NCI-H1694 (cell line): ENCODE measurements around the gene ADAT1.
"Not testable (repeated sequence)": the region's sequence is repeated elsewhere in the genome, so short reads cannot be mapped to it uniquely, and the experiment has no call there.

Source experiments
- DNase-seq: peaks from one replicate; lab custom pipeline; 2025; lab: John Stamatoyannopoulos, UW

ADAT1 gene

DNA sequence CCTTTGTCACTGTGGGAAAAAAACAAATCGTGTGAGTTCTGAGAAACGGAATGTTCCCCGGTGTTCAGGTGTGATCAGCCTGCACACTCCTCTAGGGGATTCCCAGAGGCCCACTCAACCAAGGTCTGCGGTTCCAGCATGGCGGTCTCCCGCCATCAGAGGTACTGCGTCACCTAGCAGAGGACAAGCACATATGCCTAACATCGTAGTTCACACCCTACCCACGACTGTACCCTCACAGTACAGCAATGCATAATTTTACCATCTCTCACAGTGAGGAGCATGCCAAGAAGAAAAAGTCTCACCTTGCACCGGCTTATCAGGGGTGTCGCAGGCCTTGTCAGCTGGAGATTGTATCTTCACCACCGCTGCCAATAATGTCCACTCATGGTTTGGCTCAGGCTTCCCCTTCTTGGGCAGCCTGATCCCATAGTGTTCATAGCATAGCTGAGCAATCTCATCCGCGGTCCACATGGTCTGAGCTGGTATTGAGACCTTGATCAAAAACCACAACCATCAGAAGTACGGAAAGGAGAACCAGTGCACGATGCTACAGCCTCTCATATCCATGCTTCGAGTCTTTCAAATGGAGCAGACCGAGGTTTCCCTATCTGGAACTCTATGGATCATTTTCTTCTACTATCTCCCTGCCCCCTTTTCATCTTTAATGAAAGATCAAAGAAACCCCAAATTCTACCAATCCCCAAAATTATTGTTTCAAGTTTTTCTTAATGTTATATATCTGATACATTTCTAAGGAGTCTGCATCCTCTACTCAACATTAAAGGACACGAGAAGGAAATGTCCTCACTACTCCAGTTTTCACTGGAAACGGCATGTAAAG is 2.5 kb downstream of the ADAT1 start:
- DNase-seq: no peak

DNA sequence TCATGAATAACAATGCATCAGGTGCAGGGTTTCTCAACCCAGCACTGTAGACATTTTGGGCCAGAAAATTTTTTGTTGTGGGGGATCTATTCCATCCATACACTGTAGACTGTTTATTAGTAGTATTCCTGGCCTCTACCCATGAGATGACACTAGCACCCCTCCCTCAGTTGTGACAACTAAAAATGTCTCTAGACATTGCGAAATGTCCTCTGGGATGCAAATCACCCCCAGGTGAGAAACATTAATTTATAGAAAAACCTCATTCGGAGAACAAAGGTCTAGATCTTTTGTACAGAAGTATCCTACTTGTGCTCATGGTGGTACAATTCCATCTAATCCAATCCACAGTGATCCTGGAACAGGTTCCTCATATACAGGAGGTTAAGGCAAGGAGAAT is 4.3 kb downstream of the ADAT1 start:
- DNase-seq: no peak

DNA sequence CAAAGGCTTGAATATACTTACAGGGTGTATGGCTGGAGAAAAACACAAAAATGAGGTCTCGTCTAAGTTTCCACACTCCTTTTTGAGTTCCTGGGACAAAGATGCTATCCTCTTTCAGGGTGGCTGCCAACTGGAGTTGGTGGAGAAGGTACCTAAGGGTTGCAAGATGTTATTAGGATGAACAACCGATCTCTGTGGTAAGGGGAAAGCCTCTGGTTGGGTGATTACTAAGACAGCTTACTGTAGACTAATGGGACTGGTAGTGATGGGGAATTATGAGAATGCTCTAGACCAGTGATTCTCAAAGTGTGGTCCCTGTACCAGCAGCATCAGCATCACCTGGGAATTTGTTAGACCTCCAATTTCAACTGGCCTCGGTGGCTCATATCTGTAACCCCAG is 6.0 kb downstream of the ADAT1 start:
- no peak for DNase-seq

DNA sequence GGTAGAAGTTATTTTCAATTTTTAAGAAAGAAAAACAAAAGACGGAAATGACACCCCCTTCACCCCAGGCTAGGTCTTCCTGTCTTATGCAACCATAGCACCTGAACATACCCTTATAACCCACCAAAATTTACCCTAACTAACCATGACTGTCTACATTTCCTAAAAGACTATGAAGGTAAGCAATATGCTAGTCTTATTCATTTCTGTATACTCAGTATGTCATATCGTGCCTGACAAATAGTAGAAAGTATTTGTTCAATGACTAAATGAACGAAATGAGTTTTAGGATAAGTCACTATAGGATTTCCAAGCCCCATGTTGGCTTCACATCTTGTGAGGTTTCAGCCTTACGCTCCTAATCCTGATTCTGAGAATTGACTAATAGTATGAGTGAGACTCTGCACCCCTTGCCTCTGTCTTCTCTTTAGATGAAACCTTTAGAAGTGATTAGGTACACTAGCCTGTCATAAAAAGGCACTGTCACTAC is 6.5 kb downstream of the ADAT1 start:
- no peak for DNase-seq

DNA sequence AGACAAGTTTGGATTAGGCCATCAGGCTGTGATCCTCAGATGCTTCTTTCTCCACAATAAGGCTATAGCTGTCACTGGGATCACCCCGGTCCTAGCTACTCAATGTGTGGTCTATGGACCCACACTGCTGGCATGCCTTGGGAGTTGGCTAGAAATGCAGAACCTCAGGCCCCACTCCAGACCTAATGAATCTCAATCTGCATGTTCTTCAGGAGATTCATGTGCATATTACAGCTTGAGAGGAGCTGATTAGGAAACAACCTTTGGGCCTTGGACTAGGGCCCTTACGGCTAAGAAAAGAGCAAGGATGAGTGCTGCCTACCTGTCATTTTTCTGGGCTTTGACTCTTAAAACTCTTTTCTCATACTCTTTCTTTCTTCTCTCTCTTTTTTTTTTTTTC is 7.5 kb downstream of the ADAT1 start:
- DNase-seq: no peak

DNA sequence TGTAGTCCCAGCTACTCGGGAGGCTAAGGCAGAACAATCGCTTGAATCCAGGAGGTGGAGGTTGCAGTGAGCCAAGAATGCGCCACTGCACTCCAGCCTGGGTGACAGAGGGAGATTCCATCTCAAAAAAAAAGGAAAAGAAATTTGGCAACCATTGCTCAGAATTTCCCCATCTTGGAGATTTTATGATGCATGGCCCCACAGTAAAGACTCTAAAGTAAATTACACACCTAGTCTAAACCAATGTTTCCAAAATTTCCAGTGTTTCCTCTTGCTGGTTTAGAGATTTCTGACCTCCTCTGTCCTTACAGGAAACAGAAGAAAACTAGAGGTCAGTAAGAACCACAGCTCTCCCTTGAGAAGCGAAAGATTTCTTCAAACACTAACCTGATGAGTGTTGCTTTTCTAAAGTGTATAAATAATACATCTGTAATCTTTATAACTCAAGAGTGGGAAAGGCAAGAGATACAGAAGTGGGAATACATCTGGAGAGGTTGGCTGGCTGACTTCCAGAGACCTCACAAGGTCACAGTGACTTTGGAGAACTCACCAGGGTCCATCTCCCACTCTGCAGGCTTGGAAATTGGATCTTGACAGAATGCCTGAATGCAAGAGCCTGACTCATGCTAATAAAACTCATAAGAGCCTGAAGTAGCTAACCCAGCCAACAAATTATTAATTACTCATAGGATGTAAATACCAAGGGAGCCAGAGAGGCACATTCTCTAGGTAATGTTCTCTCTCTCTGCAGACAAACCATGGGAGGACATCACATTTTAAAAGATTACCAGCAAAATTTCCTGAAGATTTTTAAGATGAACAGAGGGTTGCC is 8.8 kb downstream of the ADAT1 start:
- no peak for DNase-seq

DNA sequence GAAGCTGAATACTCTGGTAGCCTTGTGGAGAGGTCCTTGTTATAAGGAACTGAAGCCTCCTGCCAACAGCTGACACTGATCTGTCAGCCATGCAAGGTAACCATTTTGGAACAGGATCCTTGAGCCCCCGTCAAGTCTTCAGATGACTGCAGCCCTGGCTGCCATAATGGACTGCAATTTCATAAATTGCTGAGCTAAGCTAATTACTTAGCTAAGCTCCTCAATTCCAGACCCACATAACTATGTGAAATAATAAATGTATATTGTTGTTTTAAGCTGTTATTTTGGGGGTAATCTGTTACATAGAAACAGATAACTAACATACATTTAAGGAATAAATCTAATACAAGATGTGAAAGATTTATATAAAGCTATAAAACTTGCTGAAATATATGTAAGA is 16.6 kb downstream of the ADAT1 start:
- no peak for DNase-seq

DNA sequence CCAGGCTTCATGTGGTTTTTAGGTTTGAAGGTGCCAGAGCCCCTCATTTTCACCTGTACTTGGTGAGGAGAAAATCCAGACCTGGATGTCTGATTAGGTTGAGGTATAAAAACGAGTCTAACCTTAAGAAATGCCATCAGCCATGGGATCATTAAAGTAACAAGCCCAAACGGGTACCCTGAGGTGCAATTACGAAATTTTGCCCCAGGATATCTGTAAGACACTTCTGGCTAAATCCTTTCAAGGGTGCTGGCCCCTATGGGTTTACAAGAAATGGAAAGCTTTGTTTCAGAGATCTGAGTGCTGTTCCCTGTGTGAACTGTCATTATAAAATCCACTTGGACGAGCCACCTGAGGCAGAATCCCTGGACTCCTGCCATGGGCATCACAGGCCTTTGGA is 19.8 kb downstream of the ADAT1 start:
- DNase-seq: no peak

DNA sequence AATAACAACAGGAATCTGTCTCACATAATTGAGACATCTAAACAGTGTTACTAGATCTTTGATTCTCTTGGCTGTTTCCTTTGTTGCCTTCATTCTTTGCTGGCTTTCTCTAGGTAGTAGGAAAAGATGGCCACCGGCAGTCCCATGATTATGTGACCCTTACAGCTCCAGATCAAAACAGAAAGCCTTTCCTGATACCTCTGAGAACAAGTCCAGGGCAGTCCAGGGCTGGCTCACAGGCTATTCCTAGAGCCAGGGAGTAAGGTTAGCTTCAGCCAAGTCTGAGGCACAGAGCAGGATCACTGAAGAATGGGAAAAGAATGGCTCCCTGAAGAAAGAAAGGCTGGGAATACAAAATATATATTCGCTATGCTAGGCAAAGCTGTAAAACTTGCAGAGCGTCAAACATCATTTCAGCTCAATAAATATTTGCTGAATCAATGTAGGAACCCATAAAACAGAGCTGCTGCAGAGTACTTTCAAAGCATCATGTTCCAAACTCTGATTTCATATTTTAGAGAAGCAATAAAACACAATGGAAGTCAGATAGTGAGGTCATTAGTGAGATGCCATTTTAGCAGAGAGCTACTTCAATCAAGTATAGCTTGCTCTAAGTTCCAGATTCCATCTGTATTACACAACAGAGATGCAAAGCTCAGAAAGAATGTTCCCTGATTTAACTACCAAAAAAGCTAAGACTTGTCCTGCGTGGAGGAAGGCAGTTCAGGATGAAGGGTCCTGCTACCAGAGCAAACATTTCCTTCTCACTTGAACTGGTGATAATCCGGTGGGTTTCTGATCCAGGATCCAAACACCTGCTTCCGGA is 23.4 kb downstream of the ADAT1 start:
- DNase-seq: no peak

DNA sequence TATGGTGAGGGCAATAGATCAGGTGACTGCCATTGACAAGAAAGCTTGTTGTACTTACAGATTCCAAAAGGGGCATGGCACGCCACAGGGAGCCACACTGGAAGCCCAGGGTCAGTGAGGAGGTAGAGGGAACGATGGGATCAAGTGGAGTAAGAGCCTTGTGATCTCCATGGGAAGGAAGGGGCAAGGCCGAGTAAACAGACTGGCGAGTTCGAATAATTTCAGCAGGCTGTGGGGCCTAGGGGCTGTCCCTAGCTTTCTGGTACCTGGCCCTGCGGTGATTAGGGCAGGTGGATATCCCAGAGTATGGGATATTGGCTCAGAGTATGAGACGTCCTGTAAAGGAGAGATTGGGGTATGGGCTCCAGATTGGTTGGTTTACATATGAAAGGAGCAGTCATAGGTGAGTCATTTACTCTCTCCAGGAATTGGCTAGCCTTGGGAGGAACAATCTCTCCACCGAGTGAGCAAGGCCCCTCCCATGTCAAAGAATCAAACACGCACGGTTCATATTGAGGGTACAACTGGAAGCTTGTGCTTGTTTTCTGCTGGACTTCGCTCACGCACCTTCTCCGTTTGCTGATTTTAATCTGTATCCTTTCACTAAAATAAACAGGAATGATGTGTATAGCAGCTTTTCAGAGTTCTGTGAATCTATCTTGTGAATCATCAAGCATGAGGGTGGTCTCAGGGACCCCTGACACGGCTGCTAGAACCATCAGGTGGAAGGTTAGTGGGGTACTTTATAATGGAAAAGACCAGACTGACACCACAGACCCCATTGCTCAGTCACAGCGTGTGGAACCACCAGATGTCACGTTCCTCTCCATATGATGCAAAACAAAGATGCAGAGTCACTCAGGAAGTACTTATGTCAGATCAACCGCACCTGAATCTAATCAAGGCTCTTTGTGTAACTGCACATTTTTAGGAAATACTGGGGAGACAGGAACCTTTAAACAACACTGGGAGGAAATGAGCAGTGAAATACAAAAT is 29.0 kb downstream of the ADAT1 start:
- no peak for DNase-seq

DNA sequence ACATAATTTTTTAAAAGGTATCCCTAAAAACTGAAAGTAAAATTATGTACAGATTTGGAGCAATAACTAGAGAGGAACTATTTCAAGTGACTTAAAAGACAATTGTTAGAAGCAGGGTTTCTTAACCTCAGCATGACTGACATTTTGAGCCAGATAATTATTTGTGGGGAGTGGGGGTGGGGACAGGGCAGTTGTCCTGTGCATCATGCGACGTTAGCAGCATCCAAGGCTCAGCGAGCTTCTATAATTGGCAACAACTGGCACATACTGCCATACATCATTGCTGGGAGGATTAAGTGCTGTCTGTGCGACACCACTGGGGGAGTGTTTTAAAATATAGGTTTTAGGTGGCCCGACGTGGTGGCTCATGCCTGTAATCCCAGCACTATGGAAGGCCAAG is 29.8 kb downstream of the ADAT1 start:
- DNase-seq: no peak

DNA sequence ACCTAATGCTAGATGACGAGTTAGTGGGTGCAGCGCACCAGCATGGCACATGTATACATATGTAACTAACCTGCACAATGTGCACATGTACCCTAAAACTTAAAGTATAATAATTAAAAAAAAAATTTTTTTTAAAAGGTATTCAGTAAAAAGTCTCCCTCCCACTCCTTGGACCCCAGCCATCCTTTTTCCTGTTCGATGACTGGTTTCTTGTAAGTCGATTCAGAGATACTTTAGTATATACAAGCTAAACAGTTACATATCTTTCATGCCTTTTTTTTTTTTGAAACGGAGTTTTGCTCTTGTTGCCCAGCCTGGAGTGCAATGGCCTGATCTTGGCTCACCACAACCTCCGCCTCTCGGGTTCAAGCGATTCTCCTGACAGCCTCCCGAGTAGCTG is 31.2 kb downstream of the ADAT1 start:
- not testable (repeated sequence) for DNase-seq

DNA sequence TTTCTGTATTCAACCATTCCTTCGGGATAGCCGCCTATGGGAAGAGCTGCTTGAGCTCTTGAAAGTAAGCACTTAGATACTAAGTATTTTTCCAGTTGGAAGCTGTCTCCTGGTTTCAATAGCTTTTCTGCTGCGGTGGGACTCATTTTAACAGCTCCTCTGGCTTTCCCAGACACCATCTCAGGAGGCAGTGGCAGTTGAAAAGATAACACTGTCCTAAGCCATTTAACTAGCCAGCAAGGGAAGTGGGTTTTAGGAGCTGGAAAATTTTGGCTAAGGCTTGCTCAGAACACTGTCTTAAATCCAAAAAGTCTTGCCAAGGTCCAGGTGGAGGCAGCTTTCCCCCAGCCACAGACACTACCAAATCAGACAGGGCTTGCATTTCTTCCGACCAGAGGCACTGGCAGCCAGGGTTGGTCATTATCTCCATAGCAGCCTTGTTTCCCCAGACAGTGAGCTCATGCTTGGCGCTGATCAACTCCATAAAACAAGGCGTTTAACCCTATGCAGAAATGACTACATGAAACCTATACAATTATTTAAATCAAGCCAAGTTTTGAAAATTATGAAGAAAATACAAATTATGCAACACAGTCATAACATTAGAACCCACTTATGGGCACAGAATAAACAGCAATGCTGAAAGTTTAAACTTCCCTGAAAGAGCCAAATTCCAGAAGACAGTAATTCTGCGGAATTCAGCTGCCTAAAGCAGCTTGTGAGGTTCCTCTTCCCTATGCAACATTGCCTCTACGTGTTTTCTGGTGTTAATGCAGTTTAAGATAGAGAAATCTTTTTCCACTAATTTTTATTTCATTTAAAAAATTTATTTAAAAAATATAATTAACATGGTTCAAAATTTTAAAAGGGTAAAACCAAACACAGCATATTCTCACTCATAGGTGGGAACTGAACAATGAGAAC is 31.9 kb downstream of the ADAT1 start:
- DNase-seq: no peak

DNA sequence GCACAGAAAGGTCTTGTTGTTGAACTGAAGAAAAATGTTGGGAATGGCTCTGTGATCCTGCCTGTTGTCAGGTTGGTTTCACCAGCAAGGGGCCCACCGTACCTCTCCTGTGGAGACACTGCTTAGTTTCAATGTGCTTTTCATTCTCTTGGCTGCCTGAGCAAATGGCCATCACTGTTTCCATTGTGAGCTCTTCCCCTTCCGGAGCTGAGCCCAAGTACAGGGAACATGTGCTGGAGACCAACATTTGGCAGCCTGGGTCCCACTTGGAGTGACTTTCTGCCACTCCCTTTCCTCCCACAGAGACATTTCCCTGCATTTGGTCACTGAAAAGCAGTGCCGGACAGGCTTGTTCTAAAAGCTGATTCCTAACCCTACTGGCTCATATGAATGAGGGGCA is 33.8 kb downstream of the ADAT1 start:
- DNase-seq: no peak

DNA sequence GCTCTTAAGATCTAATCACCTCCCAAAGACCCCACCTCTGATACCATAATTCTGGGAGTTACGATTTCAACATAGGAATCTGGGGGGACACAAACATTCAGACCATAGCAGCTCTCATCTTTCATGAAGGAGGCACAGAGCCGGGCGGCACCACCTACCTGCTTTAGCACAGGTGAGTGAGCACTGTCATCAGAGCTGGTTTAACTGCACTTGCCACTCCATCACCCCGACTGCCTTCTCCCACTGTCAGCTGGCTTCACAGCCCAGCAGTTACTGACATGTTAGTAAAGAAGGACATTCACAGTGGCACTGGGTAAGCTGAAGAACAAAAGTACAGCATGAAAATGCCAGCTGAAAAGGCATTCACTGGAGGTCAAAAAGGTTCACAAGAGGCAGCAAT is 34.4 kb downstream of the ADAT1 start:
- DNase-seq: no peak

DNA sequence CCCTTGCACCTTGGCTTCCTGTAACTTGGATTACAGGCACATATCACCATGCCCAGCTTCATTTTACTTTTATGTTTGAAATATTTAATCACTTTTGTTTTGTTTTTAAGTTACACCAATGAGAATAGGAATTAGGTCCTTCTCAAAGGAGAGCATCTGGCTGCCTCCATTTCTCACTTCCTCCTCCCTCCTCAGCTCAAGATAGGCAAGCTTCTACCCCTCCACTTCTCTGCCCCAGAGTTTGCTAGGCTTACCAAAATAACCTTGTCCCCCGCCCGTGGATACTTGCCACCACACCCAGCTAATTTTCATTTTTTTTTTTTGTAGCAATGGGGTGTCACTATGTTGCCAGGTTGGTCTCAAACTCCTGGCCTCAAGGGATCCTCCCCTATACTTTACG is 39.0 kb downstream of the ADAT1 start:
- no peak for DNase-seq

DNA sequence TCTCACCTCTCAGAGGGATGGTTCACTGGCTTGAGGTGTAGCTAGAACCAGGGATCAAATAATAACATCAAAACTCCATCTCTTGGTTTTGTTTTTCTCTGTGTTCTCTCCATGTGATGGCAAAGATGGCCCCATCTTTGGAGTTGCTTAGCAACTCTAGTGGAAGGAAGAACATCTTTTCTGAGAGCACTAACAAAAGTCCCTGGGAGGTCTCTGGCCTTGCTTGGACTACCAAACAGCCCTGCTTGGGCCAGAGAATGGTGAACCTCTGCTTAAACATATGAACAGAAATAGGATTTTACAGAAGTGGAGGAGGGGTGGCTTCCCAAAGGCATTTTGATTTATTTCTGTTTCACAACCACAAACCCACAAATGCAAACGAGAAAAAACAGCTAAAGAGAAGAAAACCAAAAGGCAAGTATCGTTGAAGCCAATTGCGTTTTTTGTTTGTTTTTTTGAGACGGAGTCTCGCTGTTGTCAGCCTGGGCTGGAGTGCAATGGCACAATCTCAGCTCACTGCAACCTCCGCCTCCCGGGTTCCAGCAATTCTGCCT is 43.7 kb downstream of the ADAT1 start:
- DNase-seq: no peak

DNA sequence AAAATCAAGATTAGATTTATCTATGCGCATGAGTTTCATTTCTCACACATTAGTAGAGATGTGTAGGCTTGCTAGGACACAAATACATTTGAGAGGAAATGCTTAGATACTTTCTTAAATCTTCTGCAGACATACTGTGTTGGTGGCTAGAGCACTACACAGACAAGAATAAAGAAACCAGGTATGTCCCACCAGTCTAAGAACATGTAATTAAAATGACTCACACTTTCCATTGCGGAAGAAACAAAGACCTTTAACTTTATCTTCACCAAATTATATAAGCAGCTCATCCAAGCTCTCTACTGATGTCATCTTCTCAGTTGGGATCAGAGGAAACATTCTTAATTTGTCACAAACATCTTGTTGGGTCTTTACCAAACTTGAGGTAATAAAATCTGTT is 44.4 kb downstream of the ADAT1 start:
- no peak for DNase-seq

DNA sequence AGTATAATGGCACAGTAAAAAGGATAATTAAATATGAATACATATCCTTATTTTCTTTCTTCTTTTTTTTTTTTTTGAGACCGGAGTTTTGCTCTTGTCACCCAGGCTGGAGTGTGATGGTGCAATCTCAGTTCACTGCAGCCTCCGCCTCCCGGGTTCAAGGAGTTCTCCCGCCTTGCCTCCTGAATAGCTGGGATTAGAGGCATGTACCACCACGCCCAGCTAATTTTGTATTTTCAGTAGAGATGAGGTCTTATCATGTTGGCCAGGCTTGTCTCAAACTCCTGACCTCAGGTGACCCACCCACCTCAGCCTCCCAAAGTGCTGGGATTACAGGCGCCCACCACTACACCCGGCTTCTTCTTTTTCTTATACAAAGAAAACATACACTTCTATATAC is 44.9 kb downstream of the ADAT1 start:
- DNase-seq: no peak

DNA sequence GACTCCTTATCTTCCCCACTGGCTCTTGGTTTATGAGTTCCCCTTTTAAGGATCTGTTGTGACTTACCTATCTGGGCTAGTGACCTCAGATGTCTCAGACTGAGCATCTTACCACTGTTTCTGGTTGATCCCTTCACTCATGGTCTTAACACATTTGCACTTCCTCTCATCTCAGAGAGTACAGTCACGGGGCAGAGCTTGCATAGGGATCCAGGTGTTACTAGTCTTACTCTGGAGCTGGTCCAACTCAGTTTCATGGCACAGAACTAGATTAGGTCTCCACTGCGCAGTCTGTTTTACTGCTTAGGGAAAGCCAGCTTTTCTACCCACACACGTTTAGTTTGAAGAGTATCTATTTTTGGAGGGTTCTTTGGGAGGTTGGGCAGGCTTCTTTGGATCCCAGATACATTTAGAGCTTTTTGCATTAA is 46.7 kb downstream of the ADAT1 start:
- DNase-seq: no peak
